ENCODE results near the gene WDSUB1.

Gene WDSUB1

DNA sequence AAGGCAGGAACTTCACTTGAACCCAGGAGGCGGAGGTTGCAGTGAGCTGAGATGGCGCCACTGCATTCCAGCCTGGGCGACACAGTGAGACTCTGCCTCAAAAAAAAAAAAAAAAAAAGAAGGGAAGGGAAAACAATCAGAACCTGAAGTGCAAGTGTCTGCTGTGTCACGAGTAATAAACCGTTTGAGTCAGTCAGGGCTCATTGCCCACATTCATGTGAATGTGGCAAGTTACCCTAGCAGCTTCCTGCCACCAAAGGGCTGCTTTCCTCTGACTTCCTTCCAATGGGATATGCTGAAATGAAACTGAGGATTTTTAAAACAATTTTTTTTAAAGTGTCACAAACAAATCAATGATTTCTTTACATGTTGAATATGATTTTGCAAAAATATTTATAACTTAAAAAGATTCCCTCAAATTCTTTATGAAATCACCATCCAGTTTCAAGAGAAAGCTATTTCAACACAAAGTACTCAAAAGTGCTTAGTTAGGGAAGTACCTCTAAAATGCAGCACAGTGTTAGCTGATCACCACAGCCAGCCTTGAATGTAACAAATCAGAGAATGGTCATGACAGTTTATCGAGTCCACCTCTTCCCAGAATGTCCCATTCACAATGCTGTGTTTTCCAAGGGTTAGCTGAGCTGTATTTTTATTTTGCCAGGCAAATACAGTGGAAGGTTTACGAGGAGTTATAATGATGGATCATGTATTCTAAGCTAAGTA lies 36.4 kb downstream of the WDSUB1 start:
- DNase-seq (ENCODE audit: insufficient read length, low spot score): no peak
- TF ChIP-seq TAF1 (IDR thresholded peaks at IDR 0.05; ENCODE audit: low read depth, low read length) (no peak), POLR2A (IDR thresholded peaks at IDR 0.05; ENCODE audit: low read depth, low read length) (no peak), SPI1 (IDR thresholded peaks at IDR 0.05; ENCODE audit: low read depth, low read length) (0 out of 2 replicates have a peak, but pooled peaks have one; percentile 1), POLR2AphosphoS5 (IDR thresholded peaks at IDR 0.05; ENCODE audit: low read depth, low read length) (no peak)
- peak; percentile 80 for FAIRE-seq

DNA sequence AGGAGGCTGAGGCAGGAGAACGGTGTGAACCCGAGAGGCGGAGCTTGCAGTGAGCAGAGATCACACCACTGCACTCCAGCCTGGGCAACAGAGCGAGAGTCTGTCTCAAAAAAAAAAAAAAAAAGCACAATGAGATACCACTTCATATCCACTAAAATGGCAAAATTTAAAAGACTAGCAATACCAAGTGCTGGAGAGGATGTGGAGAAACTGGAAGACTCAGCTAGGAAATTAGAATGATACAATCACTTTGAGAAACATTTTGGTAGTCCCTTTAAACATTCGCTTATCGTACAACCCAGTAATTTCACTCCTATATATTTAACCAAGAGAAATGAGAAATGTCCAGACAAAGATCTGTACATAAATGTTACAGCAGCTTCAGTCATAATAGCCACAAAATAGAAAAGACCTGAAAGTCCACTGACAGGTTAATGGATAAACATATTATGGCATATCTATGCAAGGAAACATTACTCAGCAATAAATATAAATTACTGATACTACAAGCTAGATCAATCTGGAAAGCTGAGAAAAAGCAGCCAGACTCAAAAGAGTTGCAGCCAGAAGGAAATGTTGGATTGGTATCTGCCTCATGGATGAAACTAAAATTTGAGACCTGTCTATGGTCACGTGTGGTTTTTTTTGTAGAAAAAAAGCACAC lies 40.0 kb downstream of the WDSUB1 start:
- TF ChIP-seq POLR2AphosphoS5 (IDR thresholded peaks at IDR 0.05; ENCODE audit: low read depth, low read length) (no peak), POLR2A (IDR thresholded peaks at IDR 0.05; ENCODE audit: low read depth, low read length) (no peak), POU2F2 (IDR thresholded peaks at IDR 0.05; ENCODE audit: low read depth, low read length) (no peak), TAF1 (IDR thresholded peaks at IDR 0.05; ENCODE audit: low read depth, low read length) (no peak), PAX5 (IDR thresholded peaks at IDR 0.05; ENCODE audit: insufficient read depth, low read length, severe bottlenecking) (no peak), SPI1 (IDR thresholded peaks at IDR 0.05; ENCODE audit: low read depth, low read length) (no peak)
- no peak for FAIRE-seq
- DNase-seq (ENCODE audit: insufficient read length, low spot score): no peak

DNA sequence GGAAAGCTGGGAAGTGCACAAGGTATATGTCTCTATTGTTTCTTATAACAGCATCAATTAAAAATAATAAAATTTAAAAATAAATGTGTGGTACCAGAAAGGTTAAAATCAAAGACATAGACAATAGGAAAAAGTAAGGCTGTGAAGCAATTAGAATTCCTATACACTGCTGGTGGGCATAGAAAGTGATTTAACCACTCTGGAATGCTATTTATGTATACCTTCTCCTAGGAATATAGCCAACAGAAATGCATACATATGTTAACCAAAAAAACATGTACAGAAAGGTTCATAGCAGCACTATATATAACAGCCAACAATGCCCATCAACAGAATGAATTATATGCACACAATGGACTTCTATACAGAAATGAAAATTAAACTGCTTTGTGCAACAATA lies 43.0 kb downstream of the WDSUB1 start:
- FAIRE-seq (no peak), DNase-seq (ENCODE audit: insufficient read length, low spot score) (no peak)
- TF ChIP-seq TAF1 (IDR thresholded peaks at IDR 0.05; ENCODE audit: low read depth, low read length) (no peak), PAX5 (IDR thresholded peaks at IDR 0.05; ENCODE audit: insufficient read depth, low read length, severe bottlenecking) (no peak), POLR2AphosphoS5 (IDR thresholded peaks at IDR 0.05; ENCODE audit: low read depth, low read length) (no peak), POU2F2 (IDR thresholded peaks at IDR 0.05; ENCODE audit: low read depth, low read length) (no peak), SPI1 (IDR thresholded peaks at IDR 0.05; ENCODE audit: low read depth, low read length) (no peak), POLR2A (IDR thresholded peaks at IDR 0.05; ENCODE audit: low read depth, low read length) (no peak)

DNA sequence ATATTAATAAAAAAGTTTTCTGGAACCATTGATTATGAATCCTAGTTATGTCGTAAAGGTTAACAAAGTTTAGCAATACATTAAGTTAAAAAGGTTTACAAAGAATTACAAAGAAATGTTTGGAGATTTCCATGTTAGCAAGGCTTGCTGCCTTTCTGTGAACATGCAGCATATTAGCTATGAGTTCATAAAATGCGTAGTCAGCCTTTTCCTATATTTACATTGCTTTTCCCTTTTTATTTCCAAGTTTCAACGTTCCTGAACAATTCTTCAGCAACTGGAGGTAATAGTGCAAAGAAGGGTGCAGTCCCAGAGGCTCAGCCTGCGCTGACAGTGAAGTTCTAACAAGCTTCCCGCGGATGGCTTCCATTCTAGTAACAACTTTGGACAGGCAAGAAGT lies 51.6 kb downstream of the WDSUB1 start:
- FAIRE-seq (no peak), DNase-seq (ENCODE audit: insufficient read length, low spot score) (no peak)
- TF ChIP-seq POU2F2 (IDR thresholded peaks at IDR 0.05; ENCODE audit: low read depth, low read length) (no peak), POLR2A (IDR thresholded peaks at IDR 0.05; ENCODE audit: low read depth, low read length) (no peak), SPI1 (IDR thresholded peaks at IDR 0.05; ENCODE audit: low read depth, low read length) (no peak), TAF1 (IDR thresholded peaks at IDR 0.05; ENCODE audit: low read depth, low read length) (no peak), PAX5 (IDR thresholded peaks at IDR 0.05; ENCODE audit: insufficient read depth, low read length, severe bottlenecking) (no peak), POLR2AphosphoS5 (IDR thresholded peaks at IDR 0.05; ENCODE audit: low read depth, low read length) (no peak)

DNA sequence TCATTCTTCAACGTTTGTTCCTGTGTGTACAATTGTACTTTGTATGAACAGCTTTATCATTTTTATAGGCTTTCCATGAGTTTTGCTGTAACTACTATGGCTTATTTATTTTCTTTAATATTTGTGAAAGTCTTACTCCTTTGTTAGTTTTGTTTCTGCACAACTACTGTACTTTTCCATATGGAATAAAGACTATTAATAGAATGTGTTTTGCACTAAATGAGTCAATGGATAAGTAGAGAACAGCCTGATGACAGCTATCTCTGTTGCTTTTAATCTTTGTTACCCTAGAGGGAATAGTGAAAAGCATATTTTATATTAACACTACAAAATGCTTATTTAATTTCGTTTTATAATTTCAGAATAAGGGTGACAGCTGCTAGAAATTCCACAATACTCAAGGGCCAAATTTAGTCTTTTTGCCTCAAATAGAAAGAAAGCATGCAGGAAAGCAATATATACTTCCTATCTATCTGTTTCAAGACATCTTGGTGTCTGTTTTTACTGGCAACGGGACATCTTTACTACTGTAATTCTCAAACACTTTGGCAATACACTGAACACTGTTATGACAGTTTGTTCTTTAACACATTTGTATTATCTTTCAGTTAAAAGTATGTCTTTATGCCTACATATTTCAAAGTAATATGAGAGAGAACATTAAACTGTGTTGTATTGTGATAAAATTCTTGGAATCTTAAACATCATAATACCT lies 53.9 kb downstream of the WDSUB1 start:
- TF ChIP-seq SPI1 (IDR thresholded peaks at IDR 0.05; ENCODE audit: low read depth, low read length) (no peak), PAX5 (IDR thresholded peaks at IDR 0.05; ENCODE audit: insufficient read depth, low read length, severe bottlenecking) (no peak), TAF1 (IDR thresholded peaks at IDR 0.05; ENCODE audit: low read depth, low read length) (no peak), POLR2AphosphoS5 (IDR thresholded peaks at IDR 0.05; ENCODE audit: low read depth, low read length) (no peak), POU2F2 (IDR thresholded peaks at IDR 0.05; ENCODE audit: low read depth, low read length) (no peak), POLR2A (IDR thresholded peaks at IDR 0.05; ENCODE audit: low read depth, low read length) (no peak)
- DNase-seq (ENCODE audit: insufficient read length, low spot score) (no peak), FAIRE-seq (no peak)

DNA sequence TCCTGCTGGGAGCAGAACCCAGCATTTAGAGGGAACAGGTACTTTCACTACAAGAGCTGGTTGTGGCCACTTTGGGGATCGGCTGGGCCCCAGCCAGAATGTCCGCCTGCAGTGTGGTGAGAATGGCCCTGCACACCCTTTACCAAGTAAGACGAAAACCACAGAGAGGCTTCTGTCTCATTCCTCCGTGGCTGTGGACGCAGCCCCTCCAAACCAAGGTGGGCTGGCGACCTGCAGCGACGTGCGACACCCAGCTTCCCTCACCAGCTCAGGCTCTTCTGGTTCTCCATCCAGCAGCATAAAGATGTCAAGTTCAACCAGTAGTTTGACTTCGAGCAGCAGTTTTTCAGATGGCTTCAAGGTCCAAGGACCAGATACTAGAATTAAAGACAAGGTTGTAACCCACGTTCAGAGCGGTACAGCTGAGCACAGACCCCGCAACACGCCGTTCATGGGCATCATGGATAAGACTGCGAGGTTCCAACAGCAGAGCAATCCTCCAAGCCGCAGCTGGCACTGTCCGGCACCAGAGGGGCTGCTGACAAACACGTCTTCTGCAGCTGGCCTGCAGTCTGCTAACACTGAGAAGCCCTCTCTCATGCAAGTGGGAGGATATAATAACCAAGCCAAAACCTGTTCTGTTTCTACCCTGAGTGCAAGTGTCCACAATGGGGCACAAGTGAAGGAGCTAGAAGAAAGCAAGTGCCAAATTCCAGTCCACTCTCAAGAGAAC lies 56.2 kb downstream of the WDSUB1 start:
- TF ChIP-seq POLR2AphosphoS5 (IDR thresholded peaks at IDR 0.05; ENCODE audit: low read depth, low read length) (no peak), TAF1 (IDR thresholded peaks at IDR 0.05; ENCODE audit: low read depth, low read length) (no peak), POLR2A (IDR thresholded peaks at IDR 0.05; ENCODE audit: low read depth, low read length) (no peak), PAX5 (IDR thresholded peaks at IDR 0.05; ENCODE audit: insufficient read depth, low read length, severe bottlenecking) (no peak), POU2F2 (IDR thresholded peaks at IDR 0.05; ENCODE audit: low read depth, low read length) (no peak), SPI1 (IDR thresholded peaks at IDR 0.05; ENCODE audit: low read depth, low read length) (no peak)
- FAIRE-seq: no peak
- no peak for DNase-seq (ENCODE audit: insufficient read length, low spot score)

DNA sequence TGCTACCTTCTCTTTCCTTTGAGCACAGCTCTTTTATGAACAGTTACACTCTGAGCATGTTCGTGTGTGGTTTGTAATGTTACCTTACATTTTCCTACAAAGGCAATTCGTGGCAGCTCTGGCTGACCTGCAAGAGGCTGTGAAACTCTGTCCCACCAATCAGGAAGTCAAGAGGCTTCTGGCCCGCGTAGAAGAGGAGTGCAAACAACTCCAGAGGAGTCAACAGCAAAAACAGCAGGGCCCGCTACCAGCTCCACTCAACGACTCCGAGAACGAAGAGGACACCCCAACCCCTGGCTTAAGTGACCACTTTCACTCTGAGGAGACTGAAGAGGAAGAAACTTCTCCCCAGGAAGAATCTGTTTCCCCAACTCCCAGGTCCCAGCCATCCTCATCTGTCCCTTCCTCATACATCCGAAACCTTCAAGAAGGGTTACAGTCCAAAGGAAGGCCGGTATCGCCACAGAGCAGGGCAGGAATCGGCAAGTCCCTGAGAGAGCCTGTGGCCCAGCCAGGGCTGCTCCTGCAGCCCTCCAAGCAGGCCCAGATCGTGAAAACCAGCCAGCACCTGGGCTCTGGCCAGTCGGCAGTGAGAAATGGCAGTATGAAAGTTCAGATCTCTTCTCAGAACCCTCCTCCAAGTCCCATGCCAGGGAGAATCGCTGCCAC lies 56.9 kb downstream of the WDSUB1 start:
- no peak for FAIRE-seq
- DNase-seq (ENCODE audit: insufficient read length, low spot score): no peak
- TF ChIP-seq TAF1 (IDR thresholded peaks at IDR 0.05; ENCODE audit: low read depth, low read length) (no peak), POLR2A (IDR thresholded peaks at IDR 0.05; ENCODE audit: low read depth, low read length) (no peak), POLR2AphosphoS5 (IDR thresholded peaks at IDR 0.05; ENCODE audit: low read depth, low read length) (no peak), PAX5 (IDR thresholded peaks at IDR 0.05; ENCODE audit: insufficient read depth, low read length, severe bottlenecking) (no peak), SPI1 (IDR thresholded peaks at IDR 0.05; ENCODE audit: low read depth, low read length) (no peak), POU2F2 (IDR thresholded peaks at IDR 0.05; ENCODE audit: low read depth, low read length) (no peak)

DNA sequence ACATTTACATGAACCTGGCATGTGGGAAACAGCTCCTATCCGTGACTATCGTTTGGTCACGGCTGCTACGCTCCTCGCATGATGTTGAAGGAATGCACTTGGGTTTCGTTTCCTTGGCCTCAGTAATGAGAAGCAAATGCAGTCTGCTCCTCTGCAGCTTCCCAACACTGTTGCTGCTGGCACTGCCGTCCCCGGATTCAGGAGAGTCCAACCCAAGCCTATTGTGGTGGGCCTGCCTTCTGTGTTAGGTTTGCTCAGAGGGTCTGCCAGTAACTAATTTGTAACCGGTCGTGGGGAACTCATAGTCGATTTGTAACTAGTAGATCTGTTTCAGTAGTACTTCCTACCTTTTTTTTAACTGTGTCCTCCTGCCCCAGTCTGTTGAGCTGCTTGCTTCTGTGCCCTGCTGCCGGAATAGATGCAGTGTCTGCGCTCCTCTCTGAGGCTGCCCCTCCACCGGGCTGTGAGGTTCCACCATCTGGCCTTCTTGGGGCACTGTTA lies 58.4 kb downstream of the WDSUB1 start:
- FAIRE-seq: no peak
- DNase-seq (ENCODE audit: insufficient read length, low spot score): no peak
- no peak for TF ChIP-seq POU2F2 (IDR thresholded peaks at IDR 0.05; ENCODE audit: low read depth, low read length)
- no peak for TF ChIP-seq POLR2A (IDR thresholded peaks at IDR 0.05; ENCODE audit: low read depth, low read length)
- no peak for TF ChIP-seq POLR2AphosphoS5 (IDR thresholded peaks at IDR 0.05; ENCODE audit: low read depth, low read length)
- TF ChIP-seq PAX5 (IDR thresholded peaks at IDR 0.05; ENCODE audit: insufficient read depth, low read length, severe bottlenecking): no peak
